Neural cell (in vitro differentiated cells): Measurements from ENCODE around the gene BICC1. TPM values are rescaled to one million over a fixed set of nuclear protein-coding genes. Genes with fewer than 3 reads are reported as not detected.

Experiments
- H2AFZ ChIP-seq: fragments of 200-600, 300-800 bp; sonication (generic), shearing (Covaris generic); 2 replicates; pipeline ENCODE4 v1.6.0; 2014; ENCODE audit warnings: low read depth, mild to moderate bottlenecking, antibody characterized with exemption, low read length, moderate library complexity
- H3F3A ChIP-seq: fragments of 200-600 bp; shearing (Covaris generic); 2 replicates; pipeline ENCODE4 v1.6.1; 2016; ENCODE audit warnings: mild to moderate bottlenecking, moderate library complexity, mixed read lengths, antibody characterized with exemption, low read length; ENCODE audit not compliant: insufficient read depth, poor library complexity, severe bottlenecking
- H3K27ac ChIP-seq: fragments of 200-600, 300-800 bp; sonication (generic), shearing (Covaris generic); 2 replicates; pipeline ENCODE4 v1.5.1; 2014; ENCODE audit warnings: mild to moderate bottlenecking, low read length, moderate library complexity
- H3K27me3 ChIP-seq: fragments of 300-800, 200-600 bp; sonication (generic), shearing (Covaris generic); 2 replicates; pipeline ENCODE4 v1.6.0; 2014; ENCODE audit warnings: mild to moderate bottlenecking, low read depth, low read length, moderate library complexity; ENCODE audit not compliant: insufficient read depth
- H3K36me3 ChIP-seq: fragments of 300-800, 200-600 bp; sonication (generic), shearing (Covaris generic); 2 replicates; pipeline ENCODE4 v1.5.1; 2014; ENCODE audit warnings: mild to moderate bottlenecking, antibody characterized with exemption, low read length, moderate library complexity; ENCODE audit not compliant: insufficient read depth
- H3K4me2 ChIP-seq: fragments of 300-800, 200-600 bp; sonication (generic), shearing (Covaris generic); 2 replicates; pipeline ENCODE4 v1.6.0; 2014; ENCODE audit warnings: mild to moderate bottlenecking, low read length
- H3K4me3 ChIP-seq: fragments of 300-800, 200-600 bp; sonication (generic), shearing (Covaris generic); 2 replicates; pipeline ENCODE4 v1.5.1; 2014; ENCODE audit warnings: mild to moderate bottlenecking, low read length, moderate library complexity
- H3K79me2 ChIP-seq: fragments of 200-600 bp; shearing (Covaris generic); replicated peaks from 2 replicates; pipeline ENCODE4 v1.6.0; 2014; ENCODE audit warnings: mild to moderate bottlenecking, low read length, moderate library complexity; ENCODE audit not compliant: insufficient read depth
- H3K9ac ChIP-seq: fragments of 300-800, 200-600 bp; sonication (generic), shearing (Covaris generic); 2 replicates; pipeline ENCODE4 v1.6.1; 2016; ENCODE audit warnings: mild to moderate bottlenecking, low read length, mixed read lengths
- H3K9me2 ChIP-seq: fragments of 200-600 bp; shearing (Covaris generic); 2 replicates; pipeline ENCODE4 v1.6.1; 2016; ENCODE audit warnings: mild to moderate bottlenecking, low read length, mixed read lengths; ENCODE audit not compliant: insufficient read depth
- H3K9me3 ChIP-seq: fragments of 200-600, 300-800 bp; sonication (generic), shearing (Covaris generic); 2 replicates; pipeline ENCODE4 v1.6.1; 2016; ENCODE audit warnings: mild to moderate bottlenecking, mixed run types, low read length, moderate library complexity, mixed read lengths
- H4K20me1 ChIP-seq: fragments of 200-600 bp; shearing (Covaris generic); 2 replicates; pipeline ENCODE4 v1.6.1; 2016; ENCODE audit warnings: mild to moderate bottlenecking, mixed run types; ENCODE audit not compliant: insufficient read depth
- CTCF ChIP-seq: fragments of 450-650 bp; IDR thresholded peaks from 2 replicates; pipeline ENCODE4 v1.5.1; 2014; ENCODE audit warnings: antibody characterized with exemption, mild to moderate bottlenecking, moderate library complexity; ENCODE audit not compliant: poor library complexity, severe bottlenecking
- EP300 ChIP-seq: fragments of 450-650 bp; conservative IDR thresholded peaks from 2 replicates; pipeline ENCODE4 v1.6.1; 2014; ENCODE audit warnings: antibody characterized with exemption, mild to moderate bottlenecking, moderate library complexity; ENCODE audit not compliant: poor library complexity, severe bottlenecking
- EZH2 ChIP-seq: fragments of 200-600, 300-800 bp; shearing (Covaris generic), sonication (generic); IDR thresholded peaks from 2 replicates; pipeline ENCODE4 v1.6.1; 2014; ENCODE audit warnings: antibody characterized with exemption, low read length, borderline replicate concordance, mild to moderate bottlenecking; ENCODE audit not compliant: insufficient read depth, poor library complexity, severe bottlenecking
- MXI1 ChIP-seq: fragments of 450-650 bp; conservative IDR thresholded peaks from 2 replicates; pipeline ENCODE4 v1.6.1; 2014; ENCODE audit warnings: antibody characterized with exemption, mild to moderate bottlenecking; ENCODE audit not compliant: poor library complexity, severe bottlenecking
- POLR2AphosphoS5 ChIP-seq: IDR thresholded peaks from 2 replicates; pipeline ENCODE4 v1.6.1; 2012
- RAD21 ChIP-seq: fragments of 450-650 bp; conservative IDR thresholded peaks from 2 replicates; pipeline ENCODE4 v1.6.1; 2014; ENCODE audit warnings: antibody characterized with exemption, mild to moderate bottlenecking, moderate library complexity
- REST ChIP-seq: IDR thresholded peaks from 2 replicates; pipeline ENCODE4 v1.6.1; 2012; ENCODE audit warnings: borderline replicate concordance
- SMC3 ChIP-seq: fragments of 450-650 bp; conservative IDR thresholded peaks from 2 replicates; pipeline ENCODE4 v1.6.1; 2014; ENCODE audit warnings: antibody characterized with exemption, mild to moderate bottlenecking, moderate library complexity; ENCODE audit not compliant: poor library complexity
- TAF1 ChIP-seq: IDR thresholded peaks from 2 replicates; pipeline ENCODE4 v1.6.1; 2012; ENCODE audit warnings: low read depth
- polyA plus RNA-seq: library from polyadenylated mRNA; depleted of rRNA; stranded (reverse); fragments of >200 nt; gene quantifications from 2 replicates; pipeline ENCODE4 v1.2.3, GENCODE V29; 2014

The BICC1 gene
- polyA plus RNA-seq, 1 donor from 2014 or later: 7.6 TPM

GRCh38 chr10:58776568-58777318, 264.1 kb downstream of the BICC1 start:
- no peak overlapping the region for H3K4me3 ChIP-seq
- H3K27me3 ChIP-seq: no peaks in the 10 kb centered on the region
- no peaks in the 10 kb centered on the region for H3F3A ChIP-seq
- no peaks in the 10 kb centered on the region for H4K20me1 ChIP-seq
- H2AFZ ChIP-seq: no peak overlapping the region
- no peaks in the 10 kb centered on the region for H3K9me2 ChIP-seq
- H3K79me2 ChIP-seq: no peaks in the 10 kb centered on the region
- H3K4me2 ChIP-seq: no peak overlapping the region
- H3K9ac ChIP-seq: no peak overlapping the region
- H3K27ac ChIP-seq: no peak overlapping the region
- no peaks in the 10 kb centered on the region for H3K9me3 ChIP-seq
- no peaks in the 10 kb centered on the region for H3K36me3 ChIP-seq
- no peak for TF ChIP-seq TAF1
- TF ChIP-seq CTCF: no peak
- TF ChIP-seq RAD21: no peak
- TF ChIP-seq REST: no peak
- TF ChIP-seq MXI1: no peak
- no peak for TF ChIP-seq EP300
- no peak for TF ChIP-seq POLR2AphosphoS5
- TF ChIP-seq SMC3: no peak

GRCh38 chr10:58778966-58779365, 266.3 kb downstream of the BICC1 start:
- H3K9me2 ChIP-seq: no peaks in the 10 kb centered on the region
- no peak overlapping the region for H2AFZ ChIP-seq
- H3K4me3 ChIP-seq: no peak overlapping the region
- no peak overlapping the region for H3K9ac ChIP-seq
- H3K27me3 ChIP-seq: no peaks in the 10 kb centered on the region
- H3K27ac ChIP-seq: no peak overlapping the region
- no peaks in the 10 kb centered on the region for H3K9me3 ChIP-seq
- H3K79me2 ChIP-seq: no peaks in the 10 kb centered on the region
- no peaks in the 10 kb centered on the region for H3F3A ChIP-seq
- TF ChIP-seq RAD21: no peak
- no peak for TF ChIP-seq MXI1
- TF ChIP-seq TAF1: no peak
- TF ChIP-seq EZH2: no peak
- TF ChIP-seq EP300: no peak
- no peaks in the 10 kb centered on the region for H3K36me3 ChIP-seq
- no peaks in the 10 kb centered on the region for H4K20me1 ChIP-seq
- no peak overlapping the region for H3K4me2 ChIP-seq
